IMR-90 (cell line): ENCODE results near the gene BDH1. TPM values are rescaled to one million over a fixed set of nuclear protein-coding genes. Genes with fewer than 3 reads are reported as not detected.

Experiments
- ATAC-seq: fragments of 200-7000 bp; cut with Tn5 transposase; 2 replicates; pipeline ENCODE4 v1.9.1; 2020; ENCODE audit warnings: low read depth, mild to moderate bottlenecking, moderate library complexity
- BruUV-seq: library from RNA; stranded (reverse); fragments of 400-500 nt; replicated peaks from 2 replicates; lab custom pipeline; 2021; lab: Mats Ljungman, UMichigan
- CTCF ChIA-PET: fragments of 300-600 bp; formaldehyde crosslinking; extraction: SDS; loops from one replicate; lab custom pipeline; 2021; ENCODE audit warnings: antibody characterized with exemption; lab: Yijun Ruan, JAX
- POLR2A ChIA-PET: fragments of 300-600 bp; sonication (Branson Sonifier 250); formaldehyde crosslinking; loops from one replicate; lab custom pipeline; 2022; ENCODE audit warnings: antibody characterized with exemption; ENCODE audit not compliant: unreplicated experiment; lab: Charles Lee
- DNase-seq: peaks from one replicate; pipeline ENCODE4 v3.0.0; 2013
- H2AFZ ChIP-seq: replicated peaks from 2 replicates; pipeline ENCODE3; 2013; ENCODE audit warnings: low read length, mild to moderate bottlenecking; ENCODE audit not compliant: poor library complexity
- H2AK5ac ChIP-seq: 2 replicates; pipeline ENCODE4 v1.6.1; 2013; ENCODE audit warnings: low read depth, low read length, inconsistent platforms
- H2AK9ac ChIP-seq: replicated peaks from 2 replicates; pipeline ENCODE3; 2013; ENCODE audit warnings: mild to moderate bottlenecking, low read depth, low read length, moderate library complexity; ENCODE audit not compliant: poor library complexity
- H2BK120ac ChIP-seq: 2 replicates; pipeline ENCODE4 v1.6.1; 2013; ENCODE audit warnings: low read depth, low read length, inconsistent platforms
- H2BK15ac ChIP-seq: 3 replicates; pipeline ENCODE4 v1.6.1; 2013; ENCODE audit warnings: low read depth, low read length, inconsistent platforms
- H2BK20ac ChIP-seq: 2 replicates; pipeline ENCODE4 v1.6.1; 2013; ENCODE audit warnings: low read depth, mild to moderate bottlenecking, inconsistent platforms, low read length, moderate library complexity
- H2BK5ac ChIP-seq: 2 replicates; pipeline ENCODE4 v1.6.1; 2013; ENCODE audit warnings: mild to moderate bottlenecking, low read depth, low read length, inconsistent platforms; ENCODE audit not compliant: poor library complexity, severe bottlenecking
- H3K14ac ChIP-seq: replicated peaks from 2 replicates; pipeline ENCODE4 v1.6.1; 2013; ENCODE audit warnings: low read depth, low read length, inconsistent platforms
- H3K18ac ChIP-seq: 2 replicates; pipeline ENCODE4 v1.6.1; 2013; ENCODE audit warnings: low read depth, low read length, control low read depth
- H3K23ac ChIP-seq: 2 replicates; pipeline ENCODE4 v1.6.1; 2013; ENCODE audit warnings: low read depth, low read length, inconsistent platforms
- H3K27ac ChIP-seq: 2 replicates; pipeline ENCODE4 v1.5.1; 2013; ENCODE audit warnings: mild to moderate bottlenecking, control low read depth, low read length; ENCODE audit not compliant: insufficient read depth
- H3K27me3 ChIP-seq: 2 replicates; pipeline ENCODE4 v1.6.1; 2013; ENCODE audit warnings: low read length; ENCODE audit not compliant: control insufficient read depth, insufficient read depth
- H3K36me3 ChIP-seq: 2 replicates; pipeline ENCODE4 v1.6.1; 2013; ENCODE audit warnings: low read length, mixed read lengths; ENCODE audit not compliant: control insufficient read depth, insufficient read depth
- H3K4ac ChIP-seq: 2 replicates; pipeline ENCODE4 v1.6.1; 2013; ENCODE audit warnings: low read depth, low read length, inconsistent platforms
- H3K4me1 ChIP-seq: 2 replicates; pipeline ENCODE4 v1.6.1; 2013; ENCODE audit warnings: low read length, mixed read lengths; ENCODE audit not compliant: control insufficient read depth, insufficient read depth
- H3K4me2 ChIP-seq: 2 replicates; pipeline ENCODE4 v1.6.1; 2013; ENCODE audit warnings: low read depth, mild to moderate bottlenecking, control low read depth, low read length, moderate library complexity
- H3K4me3 ChIP-seq: 2 replicates; pipeline ENCODE4 v1.5.1; 2013; ENCODE audit warnings: low read depth, mild to moderate bottlenecking, control low read depth, low read length, moderate library complexity; ENCODE audit not compliant: insufficient read depth
- H3K56ac ChIP-seq: 2 replicates; pipeline ENCODE4 v1.6.1; 2013; ENCODE audit warnings: low read length, inconsistent platforms; ENCODE audit not compliant: insufficient read depth; ENCODE audit errors: extremely low read depth
- H3K79me1 ChIP-seq, 2 experiments: 2 replicates each; pipeline ENCODE4 v1.6.1; 2013; ENCODE audit warnings: low read length in 2 of 2, inconsistent platforms in 1 of 2, low read depth in 1 of 2
- H3K9ac ChIP-seq: 2 replicates; pipeline ENCODE4 v1.6.1; 2013; ENCODE audit warnings: low read depth, low read length, control low read depth
- H3K9me1 ChIP-seq: 2 replicates; pipeline ENCODE4 v1.6.1; 2013; ENCODE audit warnings: low read length, inconsistent platforms; ENCODE audit not compliant: insufficient read depth
- H3K9me3 ChIP-seq: 2 replicates; pipeline ENCODE4 v1.6.1; 2013; ENCODE audit warnings: low read length; ENCODE audit not compliant: control insufficient read depth, insufficient read depth
- H4K20me1 ChIP-seq: 2 replicates; pipeline ENCODE4 v1.6.1; 2013; ENCODE audit warnings: low read length, inconsistent platforms; ENCODE audit not compliant: insufficient read depth
- H4K5ac ChIP-seq: 2 replicates; pipeline ENCODE4 v1.6.1; 2013; ENCODE audit warnings: mild to moderate bottlenecking, low read depth, low read length, control low read depth
- H4K8ac ChIP-seq, 2 experiments: 2 replicates each; pipeline ENCODE4 v1.6.1; 2013; ENCODE audit warnings: low read depth in 2 of 2, low read length in 2 of 2, control low read depth in 1 of 2, inconsistent platforms in 1 of 2
- H4K91ac ChIP-seq: 2 replicates; pipeline ENCODE4 v1.6.1; 2013; ENCODE audit warnings: low read depth, low read length, inconsistent platforms; ENCODE audit not compliant: insufficient read depth
- BHLHE40 ChIP-seq: fragments of 150-350 bp; IDR thresholded peaks from 2 replicates; pipeline ENCODE4 v1.6.1; 2016; ENCODE audit warnings: mild to moderate bottlenecking, low read depth, low read length
- CEBPB ChIP-seq: IDR thresholded peaks from 2 replicates; pipeline ENCODE4 v1.6.1; 2012; ENCODE audit warnings: low read depth, low read length, improper control_type of control experiment
- CTCF ChIP-seq: conservative IDR thresholded peaks from 2 replicates; pipeline ENCODE4 v1.5.1; 2012; ENCODE audit warnings: mild to moderate bottlenecking, low read depth, low read length, improper control_type of control experiment
- ELK1 ChIP-seq: fragments of 150-350 bp; IDR thresholded peaks from 2 replicates; pipeline ENCODE4 v1.6.1; 2016; ENCODE audit warnings: low read depth, mild to moderate bottlenecking, low read length, moderate library complexity, borderline replicate concordance
- FOS ChIP-seq: fragments of 150-350 bp; IDR thresholded peaks from 2 replicates; pipeline ENCODE4 v1.6.1; 2016; ENCODE audit warnings: low read depth, low read length
- MAZ ChIP-seq: IDR thresholded peaks from 2 replicates; pipeline ENCODE4 v1.6.1; 2012; ENCODE audit warnings: low read depth, mild to moderate bottlenecking, low read length, improper control_type of control experiment, moderate library complexity, borderline replicate concordance
- MXI1 ChIP-seq: IDR thresholded peaks from 2 replicates; pipeline ENCODE4 v1.6.1; 2012; ENCODE audit warnings: low read depth, mild to moderate bottlenecking, low read length, moderate library complexity, borderline replicate concordance
- POLR2A ChIP-seq: IDR thresholded peaks from 2 replicates; pipeline ENCODE4 v1.6.1; 2012; ENCODE audit warnings: mild to moderate bottlenecking, low read depth, low read length
- RAD21 ChIP-seq: IDR thresholded peaks from 2 replicates; pipeline ENCODE4 v1.6.1; 2012; ENCODE audit warnings: low read length, improper control_type of control experiment
- RCOR1 ChIP-seq: IDR thresholded peaks from 2 replicates; pipeline ENCODE4 v1.6.1; 2012; ENCODE audit warnings: mild to moderate bottlenecking, low read length, improper control_type of control experiment; ENCODE audit not compliant: insufficient replicate concordance
- RFX5 ChIP-seq: IDR thresholded peaks from 2 replicates; pipeline ENCODE4 v1.8.0; 2012; ENCODE audit warnings: low read depth, mild to moderate bottlenecking, low read length, moderate library complexity
- SMC3 ChIP-seq: fragments of 150-350 bp; IDR thresholded peaks from 2 replicates; pipeline ENCODE4 v1.6.1; 2016; ENCODE audit warnings: low read depth, mild to moderate bottlenecking, antibody characterized with exemption, low read length, moderate library complexity
- USF2 ChIP-seq: fragments of 150-350 bp; IDR thresholded peaks from 2 replicates; pipeline ENCODE4 v1.6.1; 2017; ENCODE audit warnings: mild to moderate bottlenecking, antibody characterized with exemption, low read length, low read depth
- WGBS, 2 experiments: methylation state at CpG; one replicate each; pipeline versions ENCODE4 v1.1.5 to v1.1.7; 2013; ENCODE audit warnings: missing lambda C conversion rate in 2 of 2; ENCODE audit not compliant: insufficient read length in 1 of 2; ENCODE audit errors: extremely low coverage in 2 of 2; 5-methylcytosine and 5-hydroxymethylcytosine counted together
- dilution Hi-C: fragments of 300-500 bp; cut with HindIII; formaldehyde crosslinking; loops from one replicate; pipeline ENCODE4 v1.14.3; 2018; ENCODE audit warnings: low sequenced_read_pairs; ENCODE audit not compliant: unreplicated experiment
- in situ Hi-C: fragments of 300-500 bp; cut with MboI; formaldehyde crosslinking; loops from 3 replicates; pipeline ENCODE4 v1.14.3; 2019; ENCODE audit warnings: low sequenced_read_pairs, inconsistent platforms, mixed read lengths
- intact Hi-C: fragments of 100-400 bp; cut with micrococcal nuclease; formaldehyde crosslinking; loops from 2 replicates; pipeline ENCODE4 v1.10.0; 2022
- polyA plus RNA-seq, 3 experiments: library from polyadenylated mRNA; depleted of rRNA; stranded (reverse); fragments of >200 nt; gene quantifications; 2 replicates each; pipeline ENCODE4 v1.2.3, GENCODE V29; 2012; ENCODE audit warnings: low replicate concordance in 1 of 3
- total RNA-seq: library from RNA; depleted of rRNA; stranded (reverse); fragments of >200 nt; gene quantifications from 2 replicates; pipeline ENCODE4 v1.2.3, GENCODE V29; 2012

Gene BDH1
- total and polyA plus RNA-seq, 2 of the 4 experiments (the other 2 are of a cell fraction): 2.7 to 4.4 TPM

GRCh38 chr3:197475514-197475913 is 80.3 kb downstream of the BDH1 start:
- CTCF ChIA-PET: no interaction called here
- Histone ChIP-seq H2BK5ac (no peak overlapping the region), H4K5ac (no peak overlapping the region), H3K14ac (no peak overlapping the region), H3K18ac (no peak overlapping the region), H4K91ac (no peak overlapping the region), H3K9me3 (peaks cover 3% of the 10 kb centered on the region; the same call in 1 of the 2 replicates), H2AFZ (no peak overlapping the region), H3K4me1 (no peaks in the 10 kb centered on the region), H3K27ac (no peak overlapping the region), H3K79me1 (no peaks in the 10 kb centered on the region), H2BK120ac (no peak overlapping the region), H4K20me1 (no peaks in the 10 kb centered on the region), H2AK9ac (no peak overlapping the region), H4K8ac (no peak overlapping the region), H3K27me3 (peaks cover 20% of the 10 kb centered on the region), H3K4me3 (no peak overlapping the region), H2BK20ac (no peak overlapping the region), H2BK15ac (no peak overlapping the region), H3K23ac (no peak overlapping the region), H3K9ac (no peak overlapping the region), H3K4me2 (no peak overlapping the region), H3K4ac (no peak overlapping the region), H3K36me3 (no peaks in the 10 kb centered on the region), H3K9me1 (0 out of 2 replicates have a peak, but pooled peaks cover 4% of the 10 kb centered on the region), H2AK5ac (no peak overlapping the region), H3K56ac (no peak overlapping the region)
- POLR2A ChIA-PET: no interaction called here
- DNase-seq (no peak), ATAC-seq (no peak)
- no peak for TF ChIP-seq FOS
- no peak for TF ChIP-seq POLR2A
- no peak for TF ChIP-seq MAZ
- TF ChIP-seq CEBPB: no peak
- no peak for TF ChIP-seq USF2
- no peak for TF ChIP-seq RAD21
- TF ChIP-seq RFX5: no peak
- no peak for TF ChIP-seq SMC3
- TF ChIP-seq BHLHE40: no peak
- no peak for TF ChIP-seq CTCF
- TF ChIP-seq ELK1: no peak
- no peak for TF ChIP-seq RCOR1
- no peak for TF ChIP-seq MXI1
- WGBS, 2 experiments: no CpG with 5 or more reads among the region's 3 CpGs
- dilution Hi-C loops (no loop called here), intact Hi-C loops (no loop called here), in situ Hi-C loops (no loop called here)
- BruUV-seq: no TSS peak
